PC-9 (cell line): ENCODE data around the gene KLHDC8B. TPM values are rescaled to one million over a fixed set of nuclear protein-coding genes. Genes with fewer than 3 reads are reported as not detected.

Source experiments
- BruUV-seq: library from RNA; stranded (reverse); fragments of 400-500 nt; replicated peaks from 2 replicates; lab custom pipeline; 2021; lab: Mats Ljungman, UMichigan
- CTCF ChIA-PET: fragments of 300-600 bp; sonication (Branson Sonifier 250); formaldehyde crosslinking; loops from one replicate; lab custom pipeline; 2022; ENCODE audit warnings: antibody characterized with exemption; lab: Charles Lee
- POLR2A ChIA-PET: fragments of 300-600 bp; sonication (Branson Sonifier 250); formaldehyde crosslinking; loops from one replicate; lab custom pipeline; 2022; ENCODE audit warnings: antibody characterized with exemption; ENCODE audit not compliant: unreplicated experiment; lab: Charles Lee
- DNase-seq, 2 experiments: peaks; one replicate each; pipeline versions ENCODE4 v3.0.0 to v3.0.0-alpha.2; 2015 to 2022; ENCODE audit warnings: mixed read lengths in 1 of 2
- H2AFZ ChIP-seq: fragments of 200-600 bp; sonication (generic); 2 replicates; pipeline ENCODE4 v1.8.1; 2017; ENCODE audit warnings: antibody characterized with exemption
- H3F3A ChIP-seq: fragments of 200-600 bp; sonication (generic); 2 replicates; pipeline ENCODE4 v1.8.1; 2017; ENCODE audit warnings: antibody characterized with exemption, mild to moderate bottlenecking, low read depth; ENCODE audit not compliant: insufficient read depth
- H3K27ac ChIP-seq: fragments of 200-600 bp; sonication (generic); 2 replicates; pipeline ENCODE4 v1.6.1; 2016; ENCODE audit warnings: mixed run types
- H3K27me3 ChIP-seq: fragments of 200-600 bp; sonication (generic); 2 replicates; pipeline ENCODE4 v1.6.1; 2016; ENCODE audit warnings: low read depth, mixed run types; ENCODE audit not compliant: insufficient read depth
- H3K36me3 ChIP-seq: fragments of 200-600 bp; sonication (generic); 2 replicates; pipeline ENCODE4 v1.6.1; 2016; ENCODE audit warnings: low read depth, mixed run types
- H3K4me1 ChIP-seq: fragments of 200-600 bp; sonication (generic); replicated peaks from 2 replicates; pipeline ENCODE4 v1.6.1; 2016; ENCODE audit warnings: mixed run types; ENCODE audit not compliant: insufficient read depth
- H3K4me2 ChIP-seq: fragments of 200-600 bp; sonication (generic); 2 replicates; pipeline ENCODE4 v1.6.1; 2017; ENCODE audit warnings: mixed run types
- H3K4me3 ChIP-seq: fragments of 200-600 bp; sonication (generic); 2 replicates; pipeline ENCODE4 v1.6.1; 2016; ENCODE audit warnings: mixed run types
- H3K79me2 ChIP-seq: fragments of 200-600 bp; sonication (generic); 2 replicates; pipeline ENCODE4 v1.6.1; 2017; ENCODE audit warnings: low read depth, mixed run types
- H3K9me2 ChIP-seq: fragments of 200-600 bp; sonication (generic); 2 replicates; pipeline ENCODE4 v1.8.1; 2017; ENCODE audit warnings: mild to moderate bottlenecking; ENCODE audit not compliant: insufficient read depth
- H3K9me3 ChIP-seq: fragments of 200-600 bp; sonication (generic); 2 replicates; pipeline ENCODE4 v1.8.1; 2016; ENCODE audit warnings: low read depth; ENCODE audit not compliant: insufficient read depth
- H4K20me1 ChIP-seq: fragments of 200-600 bp; sonication (generic); 2 replicates; pipeline ENCODE4 v1.8.1; 2017; ENCODE audit not compliant: insufficient read depth
- EZH2 ChIP-seq: fragments of 200-600 bp; sonication (generic); IDR thresholded peaks from 2 replicates; pipeline ENCODE4 v1.8.0; 2017; ENCODE audit warnings: antibody characterized with exemption, low read depth
- intact Hi-C: fragments of 100-400 bp; cut with micrococcal nuclease; formaldehyde crosslinking; loops from one replicate; pipeline ENCODE4 v1.10.0; 2022; ENCODE audit not compliant: unreplicated experiment
- total RNA-seq: library from RNA; stranded (reverse); gene quantifications from 2 replicates; pipeline ENCODE4 v1.2.3, GENCODE V29; 2021
- TF ChIP-seq, protein P1 (sequence below): fragments of 200-600 bp; sonication (generic); conservative IDR thresholded peaks from 2 replicates; pipeline ENCODE4 v1.6.1; 2017; ENCODE audit warnings: mixed run types, antibody characterized with exemption, mild to moderate bottlenecking, moderate library complexity

Gene KLHDC8B
- total RNA-seq, 1 experiment from 2014 or later = 15.3 TPM

DNA sequence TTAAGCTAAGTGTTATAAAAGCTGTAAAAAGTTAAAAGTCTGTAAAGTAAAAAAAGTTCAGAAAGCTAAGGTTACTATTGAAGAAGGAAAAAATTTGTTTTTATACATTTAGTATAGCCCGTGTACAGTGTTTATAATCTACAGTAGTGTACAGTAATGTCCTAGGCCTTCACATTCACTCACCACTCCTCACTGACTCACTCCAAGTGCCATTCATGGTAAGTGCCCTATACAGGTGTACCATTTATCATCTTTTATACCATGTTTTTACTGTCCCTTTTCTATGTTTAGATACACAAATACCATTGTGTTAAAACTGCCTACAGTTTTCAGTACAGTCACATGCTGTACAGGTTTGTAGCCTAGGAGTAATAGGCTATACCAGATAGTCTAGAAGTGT, 14.1 kb upstream of the KLHDC8B start:
- H3K36me3 ChIP-seq = no peaks in the 10 kb centered on the region
- no peaks in the 10 kb centered on the region for H3K27me3 ChIP-seq
- ChIA-PET POLR2A (interaction anchor here (0.6 to 0.7 kb wide), 2 partner anchors 21 to 393 kb away, joined by 3 to 7 read pairs; no protein-coding TSS in a partner anchor), CTCF (interaction anchor here (0.6 kb wide), 1 partner anchor 175 kb away, joined by 7 read pairs; no protein-coding TSS in a partner anchor)
- no peaks in the 10 kb centered on the region for H3K79me2 ChIP-seq
- TF ChIP-seq, protein P1, sequence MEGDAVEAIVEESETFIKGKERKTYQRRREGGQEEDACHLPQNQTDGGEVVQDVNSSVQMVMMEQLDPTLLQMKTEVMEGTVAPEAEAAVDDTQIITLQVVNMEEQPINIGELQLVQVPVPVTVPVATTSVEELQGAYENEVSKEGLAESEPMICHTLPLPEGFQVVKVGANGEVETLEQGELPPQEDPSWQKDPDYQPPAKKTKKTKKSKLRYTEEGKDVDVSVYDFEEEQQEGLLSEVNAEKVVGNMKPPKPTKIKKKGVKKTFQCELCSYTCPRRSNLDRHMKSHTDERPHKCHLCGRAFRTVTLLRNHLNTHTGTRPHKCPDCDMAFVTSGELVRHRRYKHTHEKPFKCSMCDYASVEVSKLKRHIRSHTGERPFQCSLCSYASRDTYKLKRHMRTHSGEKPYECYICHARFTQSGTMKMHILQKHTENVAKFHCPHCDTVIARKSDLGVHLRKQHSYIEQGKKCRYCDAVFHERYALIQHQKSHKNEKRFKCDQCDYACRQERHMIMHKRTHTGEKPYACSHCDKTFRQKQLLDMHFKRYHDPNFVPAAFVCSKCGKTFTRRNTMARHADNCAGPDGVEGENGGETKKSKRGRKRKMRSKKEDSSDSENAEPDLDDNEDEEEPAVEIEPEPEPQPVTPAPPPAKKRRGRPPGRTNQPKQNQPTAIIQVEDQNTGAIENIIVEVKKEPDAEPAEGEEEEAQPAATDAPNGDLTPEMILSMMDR = no peak
- no peak for TF ChIP-seq EZH2
- no peak overlapping the region for H3K4me3 ChIP-seq
- H2AFZ ChIP-seq = no peak overlapping the region
- H3K9me2 ChIP-seq = no peaks in the 10 kb centered on the region
- H3K9me3 ChIP-seq = no peaks in the 10 kb centered on the region
- H3K4me1 ChIP-seq = no peaks in the 10 kb centered on the region
- intact Hi-C loops = no loop called here
- H4K20me1 ChIP-seq = no peaks in the 10 kb centered on the region
- H3F3A ChIP-seq = peaks cover 10% of the 10 kb centered on the region; the same call in 1 of the 2 replicates
- DNase-seq = no peak
- H3K27ac ChIP-seq = no peak overlapping the region
- BruUV-seq = no TSS peak
- H3K4me2 ChIP-seq = no peak overlapping the region

DNA sequence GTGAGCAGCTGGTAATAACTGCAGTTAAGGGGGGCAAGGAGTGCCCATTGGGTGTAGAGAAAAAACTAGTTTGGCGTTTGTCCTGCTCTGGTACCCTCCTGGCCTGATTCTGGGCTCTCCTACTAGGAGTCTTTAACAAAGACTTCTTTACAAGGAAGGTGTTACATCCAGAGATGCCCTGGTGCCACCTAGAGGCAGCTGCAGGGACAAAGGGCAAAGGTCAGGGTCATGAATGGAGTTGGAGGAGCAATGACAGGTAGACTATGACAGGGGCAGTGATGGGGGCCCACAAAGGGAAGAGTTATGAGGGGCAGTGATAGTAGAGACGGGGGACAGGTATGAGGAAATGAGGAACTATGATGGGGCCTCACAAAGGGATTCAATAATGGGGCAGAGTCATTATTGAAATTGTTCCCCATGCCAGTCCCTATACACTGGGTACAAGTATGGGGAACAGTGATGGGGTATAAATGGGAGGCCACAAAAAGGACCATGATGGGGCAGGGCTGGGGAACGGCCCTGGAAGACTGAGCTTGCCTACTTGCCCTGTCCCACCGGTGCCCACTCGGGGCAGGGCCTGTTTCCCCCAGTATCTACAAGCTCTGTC, 13.2 kb upstream of the KLHDC8B start:
- intact Hi-C loops = no loop called here
- Histone ChIP-seq H3K4me3 (no peak overlapping the region), H3K4me1 (no peaks in the 10 kb centered on the region), H3K9me2 (no peaks in the 10 kb centered on the region), H3K36me3 (no peaks in the 10 kb centered on the region), H3K9me3 (no peaks in the 10 kb centered on the region), H4K20me1 (no peaks in the 10 kb centered on the region), H2AFZ (no peak overlapping the region), H3K79me2 (no peaks in the 10 kb centered on the region), H3K27ac (no peak overlapping the region), H3F3A (peaks cover 10% of the 10 kb centered on the region; the same call in 1 of the 2 replicates), H3K4me2 (no peak overlapping the region), H3K27me3 (no peaks in the 10 kb centered on the region)
- ChIA-PET POLR2A (no interaction called here), CTCF (interaction anchor here (0.6 kb wide), 1 partner anchor 53 kb away, joined by 3 read pairs; no protein-coding TSS in a partner anchor)
- BruUV-seq = no TSS peak
- DNase-seq = peak in 1 of 2 experiments; percentile 41
- no peak for TF ChIP-seq EZH2
- TF ChIP-seq, protein P1 = peak; percentile 59

DNA sequence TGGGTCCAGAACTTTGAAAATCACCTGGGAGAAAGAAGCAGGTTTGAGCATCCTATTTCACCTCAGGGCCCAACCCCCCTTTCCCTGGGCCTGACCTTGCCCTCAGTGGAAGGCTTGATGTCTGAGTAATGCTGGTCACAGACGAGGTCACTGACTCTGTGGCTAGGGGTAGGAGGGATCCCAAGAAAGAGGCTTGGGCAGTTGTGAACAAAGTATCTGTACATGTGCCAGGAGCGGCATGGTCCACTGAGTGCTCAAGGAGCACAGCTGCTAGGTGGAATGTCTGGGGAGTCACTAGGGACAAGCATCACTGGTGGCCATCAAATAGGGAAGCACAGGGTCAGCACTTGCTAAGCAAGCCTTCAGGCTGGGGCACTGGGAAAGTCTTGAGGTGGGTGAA, 12.6 kb upstream of the KLHDC8B start:
- Histone ChIP-seq H3K4me3 (no peak overlapping the region), H3K27ac (no peak overlapping the region), H3K36me3 (peaks cover 4% of the 10 kb centered on the region; the same call in 1 of the 2 replicates), H2AFZ (no peak overlapping the region), H3K4me2 (no peak overlapping the region), H3K4me1 (no peaks in the 10 kb centered on the region), H3K79me2 (no peaks in the 10 kb centered on the region), H3K9me3 (no peaks in the 10 kb centered on the region), H3K9me2 (no peaks in the 10 kb centered on the region), H3K27me3 (no peaks in the 10 kb centered on the region), H4K20me1 (no peaks in the 10 kb centered on the region), H3F3A (peaks cover 10% of the 10 kb centered on the region; the same call in 1 of the 2 replicates)
- no TSS peak for BruUV-seq
- ChIA-PET POLR2A (no interaction called here), CTCF (interaction anchor here (0.6 kb wide), 1 partner anchor 53 kb away, joined by 3 read pairs; no protein-coding TSS in a partner anchor)
- TF ChIP-seq EZH2 = no peak
- TF ChIP-seq, protein P1 = no peak
- no peak for DNase-seq
- intact Hi-C loops = no loop called here
